ENCODE results near the gene C21orf91.

Gene C21orf91

GRCh38 chr21:17799414-17800164 lies 19.6 kb downstream of the C21orf91 start:
- H3K4me3 ChIP-seq (ENCODE audit: low read length) = no peak overlapping the region
- no peak for DNase-seq (ENCODE audit: low read depth)
- TF ChIP-seq CTCF (conservative IDR thresholded peaks at IDR 0.05; ENCODE audit: low read depth, low read length) = no peak

- no peak for DNase-seq (ENCODE audit: low read depth)
- no peak overlapping the region for H3K4me3 ChIP-seq (ENCODE audit: low read length)
- TF ChIP-seq CTCF (conservative IDR thresholded peaks at IDR 0.05; ENCODE audit: low read depth, low read length) = no peak
Measured at GRCh38 chr21:17798796-17799195, 20.4 kb downstream of the C21orf91 start.

- H3K4me3 ChIP-seq (ENCODE audit: low read length) = no peak overlapping the region
- no peak for TF ChIP-seq CTCF (conservative IDR thresholded peaks at IDR 0.05; ENCODE audit: low read depth, low read length)
- DNase-seq (ENCODE audit: low read depth) = no peak
Measured at GRCh38 chr21:17797967-17798366, 21.2 kb downstream of the C21orf91 start.

GRCh38 chr21:17796503-17796902 lies 22.7 kb downstream of the C21orf91 start:
- no peak overlapping the region for H3K4me3 ChIP-seq (ENCODE audit: low read length)
- TF ChIP-seq CTCF (conservative IDR thresholded peaks at IDR 0.05; ENCODE audit: low read depth, low read length) = no peak
- DNase-seq (ENCODE audit: low read depth) = no peak

GRCh38 chr21:17796037-17796403 lies 23.1 kb downstream of the C21orf91 start:
- no peak for DNase-seq (ENCODE audit: low read depth)
- no peak overlapping the region for H3K4me3 ChIP-seq (ENCODE audit: low read length)
- no peak for TF ChIP-seq CTCF (conservative IDR thresholded peaks at IDR 0.05; ENCODE audit: low read depth, low read length)

GRCh38 chr21:17795146-17796036 lies 23.8 kb downstream of the C21orf91 start:
- no peak for DNase-seq (ENCODE audit: low read depth)
- TF ChIP-seq CTCF (conservative IDR thresholded peaks at IDR 0.05; ENCODE audit: low read depth, low read length) = no peak
- H3K4me3 ChIP-seq (ENCODE audit: low read length) = no peak overlapping the region
